ENCODE data around the gene THBS2. TPM values are rescaled to one million over a fixed set of nuclear protein-coding genes. Genes with fewer than 3 reads are reported as not detected.

The THBS2 gene
- total RNA-seq, 2 donors from 2014 or later: 0.93 to 0.99 TPM

DNA sequence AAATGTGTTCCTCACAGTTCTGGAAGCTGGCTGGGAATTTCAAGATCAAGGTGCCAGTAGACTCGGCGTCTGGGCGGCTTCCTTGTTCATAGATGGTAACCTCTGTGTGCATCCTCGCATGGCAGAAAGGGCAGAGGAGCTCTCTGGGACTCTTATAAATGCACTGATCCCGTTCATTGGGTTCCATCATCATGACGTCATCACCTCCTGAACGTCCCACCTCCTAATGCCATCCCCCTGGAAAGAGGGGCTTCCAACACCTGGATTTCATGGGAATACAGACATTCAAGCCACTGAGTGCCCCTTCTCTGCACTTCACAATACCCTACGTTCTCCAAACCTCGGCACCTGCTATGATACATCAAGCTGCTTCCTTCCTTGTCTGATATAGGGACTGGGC lies 37.5 kb upstream of the THBS2 start:
- Histone ChIP-seq H3K9ac (ENCODE audit: extremely low read depth, low read length, poor library complexity, severe bottlenecking) (no peak overlapping the region), H3K4me3 (ENCODE audit: low read length) (no peak overlapping the region), H3K9me3 (ENCODE audit: control insufficient read depth, low read length) (no peaks in the 10 kb centered on the region), H3K4me1 (ENCODE audit: control insufficient read depth, insufficient read depth, low read length) (no peaks in the 10 kb centered on the region), H3K36me3 (ENCODE audit: control insufficient read depth, insufficient read depth, low read length) (no peaks in the 10 kb centered on the region), H3K27me3 (ENCODE audit: control insufficient read depth, insufficient read depth, low read length, poor library complexity, severe bottlenecking) (no peaks in the 10 kb centered on the region), H3K27ac (ENCODE audit: low read depth, low read length) (no peak overlapping the region)
- Mint-ChIP-seq H3K4me1 (no peaks in the 10 kb centered on the region), H3K27me3 (ENCODE audit: insufficient read depth) (peaks cover 2% of the 10 kb centered on the region), H3K9me3 (no peaks in the 10 kb centered on the region), H3K4me3 (no peak overlapping the region), H3K27ac (no peak overlapping the region), H3K36me3 (ENCODE audit: low read depth) (no peaks in the 10 kb centered on the region)
- 89 to 92% methylated on average over 9 of the region's 9 CpGs for WGBS, 2 experiments (ENCODE audit: insufficient coverage in 1 of 2, insufficient read length in 1 of 2)
- TF ChIP-seq, protein P1, sequence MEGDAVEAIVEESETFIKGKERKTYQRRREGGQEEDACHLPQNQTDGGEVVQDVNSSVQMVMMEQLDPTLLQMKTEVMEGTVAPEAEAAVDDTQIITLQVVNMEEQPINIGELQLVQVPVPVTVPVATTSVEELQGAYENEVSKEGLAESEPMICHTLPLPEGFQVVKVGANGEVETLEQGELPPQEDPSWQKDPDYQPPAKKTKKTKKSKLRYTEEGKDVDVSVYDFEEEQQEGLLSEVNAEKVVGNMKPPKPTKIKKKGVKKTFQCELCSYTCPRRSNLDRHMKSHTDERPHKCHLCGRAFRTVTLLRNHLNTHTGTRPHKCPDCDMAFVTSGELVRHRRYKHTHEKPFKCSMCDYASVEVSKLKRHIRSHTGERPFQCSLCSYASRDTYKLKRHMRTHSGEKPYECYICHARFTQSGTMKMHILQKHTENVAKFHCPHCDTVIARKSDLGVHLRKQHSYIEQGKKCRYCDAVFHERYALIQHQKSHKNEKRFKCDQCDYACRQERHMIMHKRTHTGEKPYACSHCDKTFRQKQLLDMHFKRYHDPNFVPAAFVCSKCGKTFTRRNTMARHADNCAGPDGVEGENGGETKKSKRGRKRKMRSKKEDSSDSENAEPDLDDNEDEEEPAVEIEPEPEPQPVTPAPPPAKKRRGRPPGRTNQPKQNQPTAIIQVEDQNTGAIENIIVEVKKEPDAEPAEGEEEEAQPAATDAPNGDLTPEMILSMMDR (conservative IDR thresholded peaks at IDR 0.05): no peak
- DNase-seq: no peak

DNA sequence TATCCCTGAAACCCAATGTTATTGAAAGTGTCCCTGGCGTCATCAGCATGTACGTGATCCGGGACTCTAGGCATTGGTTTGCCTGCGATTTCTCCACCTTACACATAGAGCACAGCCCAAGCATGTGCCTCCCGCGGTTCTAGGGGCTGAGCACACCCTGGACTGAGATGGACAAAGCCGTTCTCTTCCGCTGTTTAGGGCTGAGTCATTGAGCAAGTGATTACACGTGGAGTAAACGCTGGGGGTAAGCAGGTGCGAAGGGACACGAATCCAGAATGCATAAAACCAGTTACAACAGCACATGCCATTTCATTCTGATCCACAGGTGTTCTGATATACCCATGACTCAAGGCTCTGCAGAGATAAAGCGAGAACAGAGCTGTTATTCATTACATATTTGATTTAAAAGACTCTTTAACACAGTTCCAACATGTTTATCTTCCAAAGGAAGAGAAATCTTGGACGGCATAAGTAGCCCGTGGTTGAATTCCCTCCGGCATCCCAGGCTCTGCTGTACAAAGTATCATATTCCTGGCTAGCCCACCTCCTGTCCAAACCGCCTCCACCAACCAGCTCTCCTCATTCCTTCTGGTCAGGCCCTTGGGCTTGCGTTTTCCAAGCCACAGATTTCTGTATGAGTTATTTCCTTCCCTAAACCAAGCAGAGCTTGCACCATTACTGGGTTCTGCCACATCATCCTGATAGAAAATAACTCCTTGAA lies 36.1 kb upstream of the THBS2 start:
- Histone ChIP-seq H3K36me3 (ENCODE audit: control insufficient read depth, insufficient read depth, low read length) (no peaks in the 10 kb centered on the region), H3K27me3 (ENCODE audit: control insufficient read depth, insufficient read depth, low read length, poor library complexity, severe bottlenecking) (no peaks in the 10 kb centered on the region), H3K27ac (ENCODE audit: low read depth, low read length) (no peak overlapping the region), H3K4me3 (ENCODE audit: low read length) (no peak overlapping the region), H3K9me3 (ENCODE audit: control insufficient read depth, low read length) (no peaks in the 10 kb centered on the region), H3K9ac (ENCODE audit: extremely low read depth, low read length, poor library complexity, severe bottlenecking) (no peak overlapping the region), H3K4me1 (ENCODE audit: control insufficient read depth, insufficient read depth, low read length) (no peaks in the 10 kb centered on the region)
- Mint-ChIP-seq H3K27me3 (ENCODE audit: insufficient read depth) (peaks cover 2% of the 10 kb centered on the region), H3K4me1 (no peaks in the 10 kb centered on the region), H3K9me3 (no peaks in the 10 kb centered on the region), H3K27ac (no peak overlapping the region), H3K36me3 (ENCODE audit: low read depth) (no peaks in the 10 kb centered on the region), H3K4me3 (no peak overlapping the region)
- TF ChIP-seq, protein P1 (conservative IDR thresholded peaks at IDR 0.05): no peak
- WGBS, 2 experiments (ENCODE audit: insufficient coverage in 1 of 2, insufficient read length in 1 of 2): 92 to 96% methylated on average over 18 of the region's 18 CpGs
- no peak for DNase-seq

DNA sequence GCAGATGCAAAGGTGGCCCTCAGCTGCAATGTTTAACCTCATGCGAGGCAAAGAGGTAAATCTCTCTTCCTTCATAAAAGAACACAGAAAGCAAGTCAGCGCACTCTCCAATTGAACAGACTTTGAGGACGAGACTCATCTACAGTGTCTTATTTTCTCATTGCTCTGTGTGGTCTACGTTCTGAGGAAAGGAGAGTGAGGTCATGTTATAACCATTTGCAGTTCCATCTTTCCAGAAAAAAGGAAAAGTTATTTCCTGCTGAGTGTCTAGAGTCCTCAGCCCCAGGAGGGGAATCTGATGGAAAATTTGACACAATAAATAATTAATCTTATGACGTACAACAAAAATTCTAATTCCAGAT lies 35.6 kb upstream of the THBS2 start:
- DNase-seq: no peak
- no peak overlapping the region for H3K27ac Mint-ChIP-seq
- no peaks in the 10 kb centered on the region for H3K36me3 Mint-ChIP-seq (ENCODE audit: low read depth)
- H3K27ac ChIP-seq (ENCODE audit: low read depth, low read length): no peak overlapping the region
- H3K27me3 ChIP-seq (ENCODE audit: control insufficient read depth, insufficient read depth, low read length, poor library complexity, severe bottlenecking): no peaks in the 10 kb centered on the region
- H3K4me3 Mint-ChIP-seq: no peak overlapping the region
- H3K4me1 ChIP-seq (ENCODE audit: control insufficient read depth, insufficient read depth, low read length): no peaks in the 10 kb centered on the region
- no peaks in the 10 kb centered on the region for H3K4me1 Mint-ChIP-seq
- H3K4me3 ChIP-seq (ENCODE audit: low read length): no peak overlapping the region
- no peaks in the 10 kb centered on the region for H3K36me3 ChIP-seq (ENCODE audit: control insufficient read depth, insufficient read depth, low read length)
- no peaks in the 10 kb centered on the region for H3K9me3 ChIP-seq (ENCODE audit: control insufficient read depth, low read length)
- TF ChIP-seq, protein P1 (conservative IDR thresholded peaks at IDR 0.05): no peak
- WGBS, 2 experiments (ENCODE audit: insufficient coverage in 1 of 2, insufficient read length in 1 of 2): 95% methylated on average over 5 of the region's 5 CpGs; no CpG with 5 or more reads in 1 of the 2 experiments
- no peaks in the 10 kb centered on the region for H3K9me3 Mint-ChIP-seq
- H3K9ac ChIP-seq (ENCODE audit: extremely low read depth, low read length, poor library complexity, severe bottlenecking): no peak overlapping the region
- peaks cover 2% of the 10 kb centered on the region for H3K27me3 Mint-ChIP-seq (ENCODE audit: insufficient read depth)
